ENCODE measurements around the gene TNFSF10. TPM values are rescaled to one million over a fixed set of nuclear protein-coding genes. Genes with fewer than 3 reads are reported as not detected.
A peak's percentile ranks its signal among the peaks of the same experiment; 100 is the strongest.

TNFSF10 gene
- total RNA-seq, 6 experiments from 2014 or later: 12.9 to 57.6 (median 40.0) TPM

DNA sequence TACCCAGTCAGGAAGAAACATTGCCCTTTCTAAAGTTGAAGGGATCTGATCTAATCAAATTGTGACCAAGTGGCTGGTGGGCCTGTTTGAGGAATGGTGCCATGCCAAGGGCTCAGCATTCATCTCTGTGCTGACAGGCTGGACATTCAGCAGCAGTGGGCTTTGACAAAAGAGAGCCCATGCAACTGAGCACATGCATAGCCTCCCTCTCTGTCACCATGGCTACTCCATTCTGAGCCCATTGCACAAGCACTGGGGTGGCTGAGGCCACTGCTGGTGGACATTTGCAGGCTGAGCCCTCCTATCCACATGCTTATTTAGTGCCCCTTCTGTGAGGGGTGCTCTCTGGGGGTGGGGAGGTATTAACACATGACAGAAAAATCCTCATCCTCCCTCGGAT is 28.6 kb upstream of the TNFSF10 start:
- Histone ChIP-seq H3K9me3 (no peaks in the 10 kb centered on the region), H3K27ac (peak overlapping the region in 1 of 3 donors; percentile 93), H3K4me3 (no peak overlapping the region), H3K27me3 (no peaks in the 10 kb centered on the region), H3K36me3 (no peaks in the 10 kb centered on the region), H3K4me1 (peaks cover 0 to 60% (median 26%) of the 10 kb centered on the region in 4 donors)
- intact Hi-C loops (cut with DNase I): no loop called here
- WGBS (ENCODE audit: insufficient coverage, low coverage, low lambda C conversion rate, missing lambda C conversion rate): 100% methylated on average over 1 of the region's 1 CpG
- DNase-seq: no peak
- TF ChIP-seq CTCF (IDR thresholded peaks at IDR 0.05) (no peak), POLR2A (IDR thresholded peaks at IDR 0.05) (no peak)
- ATAC-seq: no peak

- H3K36me3 ChIP-seq: no peaks in the 10 kb centered on the region
- H3K9me3 ChIP-seq: no peaks in the 10 kb centered on the region
- TF ChIP-seq POLR2A (IDR thresholded peaks at IDR 0.05) (no peak), CTCF (IDR thresholded peaks at IDR 0.05) (no peak)
- ATAC-seq (no peak), DNase-seq (no peak)
- peaks cover 0 to 60% (median 24%) of the 10 kb centered on the region in 4 donors for H3K4me1 ChIP-seq
- no peak overlapping the region for H3K27ac ChIP-seq
- 56% methylated on average over 4 of the region's 6 CpGs for WGBS (ENCODE audit: insufficient coverage, low coverage, low lambda C conversion rate, missing lambda C conversion rate)
- H3K27me3 ChIP-seq: no peaks in the 10 kb centered on the region
- intact Hi-C loops (cut with DNase I): no loop called here
- H3K4me3 ChIP-seq: no peak overlapping the region
Measured at GRCh38 chr3:172550347-172550943, 27.2 kb upstream of the TNFSF10 start.

GRCh38 chr3:172549144-172549543 is 25.9 kb upstream of the TNFSF10 start:
- 14% methylated on average over 2 of the region's 2 CpGs for WGBS (ENCODE audit: insufficient coverage, low coverage, low lambda C conversion rate, missing lambda C conversion rate)
- H3K4me1 ChIP-seq: peaks cover 0 to 50% (median 18%) of the 10 kb centered on the region in 4 donors
- intact Hi-C loops (cut with DNase I): no loop called here

DNA sequence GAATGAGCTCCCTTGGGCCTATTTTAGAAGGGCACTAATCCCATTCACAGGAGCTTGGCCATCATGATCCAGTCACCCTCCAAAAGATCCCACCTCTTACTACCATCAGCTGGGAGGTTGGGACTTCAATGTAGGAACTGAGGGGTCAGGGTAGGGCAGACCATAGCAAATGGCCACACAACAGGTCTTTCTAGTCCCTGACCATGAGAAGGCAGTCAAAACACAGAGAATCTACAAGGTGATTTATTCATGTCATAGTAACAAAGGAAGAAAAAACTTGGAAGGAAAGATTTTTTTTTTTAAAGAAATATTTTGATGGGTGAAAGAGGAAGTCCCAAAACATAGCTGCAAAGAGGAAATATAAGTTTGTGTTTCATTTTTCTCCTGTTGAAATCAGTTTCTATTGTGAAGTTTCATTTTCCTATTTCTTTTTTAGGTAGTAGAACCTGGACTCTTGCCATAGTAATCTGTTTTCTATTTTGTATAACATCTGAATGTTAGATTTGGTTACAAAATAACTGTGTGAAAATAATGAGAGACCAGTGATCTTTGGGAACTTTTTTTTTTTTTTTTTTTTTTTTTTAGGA is 23.5 kb upstream of the TNFSF10 start:
- no peaks in the 10 kb centered on the region for H3K36me3 ChIP-seq
- intact Hi-C loops (cut with DNase I): no loop called here
- ATAC-seq (peak in 3 of 4 donors; percentile 17 to 28 (median 20)), DNase-seq (no peak)
- H3K4me3 ChIP-seq: no peak overlapping the region
- no peaks in the 10 kb centered on the region for H3K27me3 ChIP-seq
- H3K27ac ChIP-seq: peak overlapping the region; percentile 20 to 71 (median 68)
- TF ChIP-seq CTCF (IDR thresholded peaks at IDR 0.05) (no peak), POLR2A (IDR thresholded peaks at IDR 0.05) (no peak)
- no peaks in the 10 kb centered on the region for H3K9me3 ChIP-seq
- peaks cover 0 to 43% (median 19%) of the 10 kb centered on the region in 4 donors for H3K4me1 ChIP-seq

More at GRCh38 chr3:172549144-172549543, 25.9 kb upstream of the TNFSF10 start:
- ATAC-seq: peak; percentile 13 to 52 (median 42)
- no peaks in the 10 kb centered on the region for H3K27me3 ChIP-seq
- DNase-seq: no peak
- H3K4me3 ChIP-seq: no peak overlapping the region
- H3K9me3 ChIP-seq: no peaks in the 10 kb centered on the region
- no peaks in the 10 kb centered on the region for H3K36me3 ChIP-seq
- TF ChIP-seq POLR2A (IDR thresholded peaks at IDR 0.05) (no peak), CTCF (IDR thresholded peaks at IDR 0.05) (no peak)
- peak overlapping the region in 2 of 3 donors; percentile 68 to 74 for H3K27ac ChIP-seq
